A549 (cell line): ENCODE data around the gene RFX3.

Experiments
- BHLHE40 ChIP-seq: IDR thresholded peaks from 2 replicates; pipeline ENCODE4 v1.6.1; 2012; ENCODE audit warnings: low read depth, low read length, inconsistent platforms
- CEBPB ChIP-seq, 2 experiments: fragments of >200 bp in 1 of 2; sonication (Bioruptor Twin) in 1 of 2; formaldehyde crosslinking in 1 of 2; IDR thresholded peaks; 2 replicates each; pipeline ENCODE4 v1.6.1; 2012 to 2016
- E2F6 ChIP-seq: IDR thresholded peaks from 2 replicates; pipeline ENCODE4 v1.6.1; 2012; ENCODE audit warnings: low read depth, borderline replicate concordance
- ELK1 ChIP-seq: fragments of 150-350 bp; IDR thresholded peaks from 2 replicates; pipeline ENCODE4 v1.6.1; 2014; ENCODE audit warnings: low read depth, mild to moderate bottlenecking, low read length
- MAFK ChIP-seq: fragments of 450-650 bp; IDR thresholded peaks from 2 replicates; pipeline ENCODE4 v1.6.1; 2014; ENCODE audit not compliant: partially characterized antibody
- RAD21 ChIP-seq, 2 experiments: fragments of >200 bp in 1 of 2; sonication (Bioruptor Twin) in 1 of 2; formaldehyde crosslinking in 1 of 2; IDR thresholded peaks in 1 of 2; conservative IDR thresholded peaks in 1 of 2; 2 replicates in 1 of 2; 3 replicates in 1 of 2; pipeline ENCODE4 v1.6.1; 2012 to 2018; ENCODE audit warnings: inconsistent platforms in 1 of 2
- TF ChIP-seq, protein P1 (sequence below): fragments of >200 bp; sonication (Bioruptor Twin); formaldehyde crosslinking; IDR thresholded peaks from 3 replicates; pipeline ENCODE4 v1.5.1; 2016

DNA sequence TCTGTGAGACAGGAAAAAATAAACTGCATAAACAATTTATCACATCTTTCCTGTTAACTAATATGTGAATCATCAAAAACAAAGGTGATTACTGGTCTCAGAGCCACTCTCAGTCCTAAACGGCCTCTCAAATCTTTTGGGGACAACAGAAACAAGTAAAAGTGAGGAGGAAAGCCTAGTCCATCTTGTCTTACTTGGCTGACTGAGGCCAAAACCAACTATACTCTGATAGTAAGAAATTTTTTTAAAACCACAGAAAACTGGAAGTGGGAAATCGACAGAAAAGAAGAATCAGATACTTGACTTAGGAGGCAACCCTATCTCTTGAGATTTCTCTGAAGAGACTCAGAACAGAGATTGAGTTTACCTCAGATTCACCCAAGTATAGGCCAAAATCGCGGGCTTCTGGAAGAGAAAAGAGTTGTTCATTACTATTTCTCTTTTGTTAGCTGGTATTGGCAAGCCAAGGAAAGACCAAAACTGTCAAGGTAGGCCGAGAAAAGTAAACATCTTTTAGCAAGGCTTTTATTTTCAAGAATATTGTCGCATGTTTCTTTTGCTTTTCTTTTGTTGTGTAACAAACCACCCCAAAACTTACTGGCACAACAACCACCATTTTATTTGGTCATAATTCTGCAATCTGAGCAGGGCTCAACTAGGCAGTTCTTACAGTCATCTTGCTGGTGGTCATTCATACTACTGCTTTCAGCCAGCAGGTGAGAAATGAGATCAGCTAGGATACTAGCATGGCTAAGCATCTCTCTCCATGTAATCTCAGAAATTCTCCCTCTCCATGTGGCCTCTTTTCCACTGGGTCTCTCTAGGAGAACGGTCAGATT lies 46.1 kb downstream of the RFX3 start:
- TF ChIP-seq, protein P1, sequence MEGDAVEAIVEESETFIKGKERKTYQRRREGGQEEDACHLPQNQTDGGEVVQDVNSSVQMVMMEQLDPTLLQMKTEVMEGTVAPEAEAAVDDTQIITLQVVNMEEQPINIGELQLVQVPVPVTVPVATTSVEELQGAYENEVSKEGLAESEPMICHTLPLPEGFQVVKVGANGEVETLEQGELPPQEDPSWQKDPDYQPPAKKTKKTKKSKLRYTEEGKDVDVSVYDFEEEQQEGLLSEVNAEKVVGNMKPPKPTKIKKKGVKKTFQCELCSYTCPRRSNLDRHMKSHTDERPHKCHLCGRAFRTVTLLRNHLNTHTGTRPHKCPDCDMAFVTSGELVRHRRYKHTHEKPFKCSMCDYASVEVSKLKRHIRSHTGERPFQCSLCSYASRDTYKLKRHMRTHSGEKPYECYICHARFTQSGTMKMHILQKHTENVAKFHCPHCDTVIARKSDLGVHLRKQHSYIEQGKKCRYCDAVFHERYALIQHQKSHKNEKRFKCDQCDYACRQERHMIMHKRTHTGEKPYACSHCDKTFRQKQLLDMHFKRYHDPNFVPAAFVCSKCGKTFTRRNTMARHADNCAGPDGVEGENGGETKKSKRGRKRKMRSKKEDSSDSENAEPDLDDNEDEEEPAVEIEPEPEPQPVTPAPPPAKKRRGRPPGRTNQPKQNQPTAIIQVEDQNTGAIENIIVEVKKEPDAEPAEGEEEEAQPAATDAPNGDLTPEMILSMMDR: no peak
- TF ChIP-seq MAFK: no peak
- TF ChIP-seq CEBPB (IDR thresholded peaks at IDR 0.05): no peak
- no peak for TF ChIP-seq E2F6
- TF ChIP-seq RAD21 (conservative IDR thresholded peaks at IDR 0.05 in 1 of 2, IDR thresholded peaks at IDR 0.05 in 1 of 2): no peak
- no peak for TF ChIP-seq ELK1
- TF ChIP-seq BHLHE40: no peak
